DND-41 (cell line): ENCODE results near the gene CALN1.

Experiments used
- EZH2 ChIP-seq: IDR thresholded peaks from 3 replicates; pipeline ENCODE4 v1.6.1; 2012; ENCODE audit warnings: borderline replicate concordance, low read depth, mild to moderate bottlenecking, moderate library complexity, low read length, inconsistent platforms; ENCODE audit not compliant: severe bottlenecking
- TF ChIP-seq, protein P1 (sequence below): IDR thresholded peaks from 2 replicates; pipeline ENCODE4 v1.5.1; 2012; ENCODE audit warnings: borderline replicate concordance, low read length, moderate library complexity, mild to moderate bottlenecking; ENCODE audit not compliant: poor library complexity, severe bottlenecking; ENCODE audit errors: extremely low read depth

- TF ChIP-seq, protein P1, sequence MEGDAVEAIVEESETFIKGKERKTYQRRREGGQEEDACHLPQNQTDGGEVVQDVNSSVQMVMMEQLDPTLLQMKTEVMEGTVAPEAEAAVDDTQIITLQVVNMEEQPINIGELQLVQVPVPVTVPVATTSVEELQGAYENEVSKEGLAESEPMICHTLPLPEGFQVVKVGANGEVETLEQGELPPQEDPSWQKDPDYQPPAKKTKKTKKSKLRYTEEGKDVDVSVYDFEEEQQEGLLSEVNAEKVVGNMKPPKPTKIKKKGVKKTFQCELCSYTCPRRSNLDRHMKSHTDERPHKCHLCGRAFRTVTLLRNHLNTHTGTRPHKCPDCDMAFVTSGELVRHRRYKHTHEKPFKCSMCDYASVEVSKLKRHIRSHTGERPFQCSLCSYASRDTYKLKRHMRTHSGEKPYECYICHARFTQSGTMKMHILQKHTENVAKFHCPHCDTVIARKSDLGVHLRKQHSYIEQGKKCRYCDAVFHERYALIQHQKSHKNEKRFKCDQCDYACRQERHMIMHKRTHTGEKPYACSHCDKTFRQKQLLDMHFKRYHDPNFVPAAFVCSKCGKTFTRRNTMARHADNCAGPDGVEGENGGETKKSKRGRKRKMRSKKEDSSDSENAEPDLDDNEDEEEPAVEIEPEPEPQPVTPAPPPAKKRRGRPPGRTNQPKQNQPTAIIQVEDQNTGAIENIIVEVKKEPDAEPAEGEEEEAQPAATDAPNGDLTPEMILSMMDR, result no peak
- no peak for TF ChIP-seq EZH2
These were observed 103.2 kb downstream of the CALN1 start for GRCh38 chr7:72308986-72309385.
